GM21717 (cell line): ENCODE measurements around the gene EML4.

Source experiments
- ATAC-seq: cut with Tn5 transposase; IDR thresholded peaks from one replicate; pipeline ENCODE4 v1.9.1; 2021; ENCODE audit warnings: mild to moderate bottlenecking, moderate library complexity; ENCODE audit not compliant: unreplicated experiment

The EML4 gene

GRCh38 chr2:42192652-42193566 lies 23.8 kb downstream of the EML4 start:
- ATAC-seq: no peak

GRCh38 chr2:42193722-42194187 lies 24.6 kb downstream of the EML4 start:
- no peak for ATAC-seq

- ATAC-seq: no peak
Measured at GRCh38 chr2:42194428-42194827, 25.3 kb downstream of the EML4 start.

- ATAC-seq: no peak
Measured at GRCh38 chr2:42195559-42195958, 26.4 kb downstream of the EML4 start.

GRCh38 chr2:42196070-42196402 lies 26.9 kb downstream of the EML4 start:
- no peak for ATAC-seq

- no peak for ATAC-seq
Measured at GRCh38 chr2:42196403-42197267, 27.5 kb downstream of the EML4 start.

- no peak for ATAC-seq
Measured at GRCh38 chr2:42197792-42198191, 28.6 kb downstream of the EML4 start.

- no peak for ATAC-seq
Measured at GRCh38 chr2:42198466-42198865, 29.3 kb downstream of the EML4 start.

GRCh38 chr2:42199002-42199401 lies 29.8 kb downstream of the EML4 start:
- no peak for ATAC-seq

- ATAC-seq: no peak
Measured at GRCh38 chr2:42199626-42200025, 30.5 kb downstream of the EML4 start.

- ATAC-seq: no peak
Measured at GRCh38 chr2:42200926-42201855, 32.0 kb downstream of the EML4 start.

- ATAC-seq: no peak
Measured at GRCh38 chr2:42202634-42203008, 33.5 kb downstream of the EML4 start.

GRCh38 chr2:42203792-42204191 lies 34.6 kb downstream of the EML4 start:
- no peak for ATAC-seq

- ATAC-seq: no peak
Measured at GRCh38 chr2:42205337-42205736, 36.2 kb downstream of the EML4 start.

GRCh38 chr2:42207826-42208225 lies 38.7 kb downstream of the EML4 start:
- ATAC-seq: no peak

- ATAC-seq: no peak
Measured at GRCh38 chr2:42210203-42210602, 41.0 kb downstream of the EML4 start.

- no peak for ATAC-seq
Measured at GRCh38 chr2:42211291-42211690, 42.1 kb downstream of the EML4 start.

- ATAC-seq: no peak
Measured at GRCh38 chr2:42214669-42215068, 45.5 kb downstream of the EML4 start.

- no peak for ATAC-seq
Measured at GRCh38 chr2:42216694-42217093, 47.5 kb downstream of the EML4 start.

GRCh38 chr2:42217307-42217706 lies 48.2 kb downstream of the EML4 start:
- ATAC-seq: no peak

- no peak for ATAC-seq
Measured at GRCh38 chr2:42217914-42218313, 48.8 kb downstream of the EML4 start.
